ENCODE measurements around the gene CYFIP1.
A peak's percentile ranks its signal among the peaks of the same experiment; 100 is the strongest.
"Not testable (repeated sequence)": the region's sequence is repeated elsewhere in the genome, so short reads cannot be mapped to it uniquely, and the experiment has no call there.

The CYFIP1 gene
- total RNA-seq = 4.7 reads per million, percentile 18 among the genes with 10 or more reads in this experiment

DNA sequence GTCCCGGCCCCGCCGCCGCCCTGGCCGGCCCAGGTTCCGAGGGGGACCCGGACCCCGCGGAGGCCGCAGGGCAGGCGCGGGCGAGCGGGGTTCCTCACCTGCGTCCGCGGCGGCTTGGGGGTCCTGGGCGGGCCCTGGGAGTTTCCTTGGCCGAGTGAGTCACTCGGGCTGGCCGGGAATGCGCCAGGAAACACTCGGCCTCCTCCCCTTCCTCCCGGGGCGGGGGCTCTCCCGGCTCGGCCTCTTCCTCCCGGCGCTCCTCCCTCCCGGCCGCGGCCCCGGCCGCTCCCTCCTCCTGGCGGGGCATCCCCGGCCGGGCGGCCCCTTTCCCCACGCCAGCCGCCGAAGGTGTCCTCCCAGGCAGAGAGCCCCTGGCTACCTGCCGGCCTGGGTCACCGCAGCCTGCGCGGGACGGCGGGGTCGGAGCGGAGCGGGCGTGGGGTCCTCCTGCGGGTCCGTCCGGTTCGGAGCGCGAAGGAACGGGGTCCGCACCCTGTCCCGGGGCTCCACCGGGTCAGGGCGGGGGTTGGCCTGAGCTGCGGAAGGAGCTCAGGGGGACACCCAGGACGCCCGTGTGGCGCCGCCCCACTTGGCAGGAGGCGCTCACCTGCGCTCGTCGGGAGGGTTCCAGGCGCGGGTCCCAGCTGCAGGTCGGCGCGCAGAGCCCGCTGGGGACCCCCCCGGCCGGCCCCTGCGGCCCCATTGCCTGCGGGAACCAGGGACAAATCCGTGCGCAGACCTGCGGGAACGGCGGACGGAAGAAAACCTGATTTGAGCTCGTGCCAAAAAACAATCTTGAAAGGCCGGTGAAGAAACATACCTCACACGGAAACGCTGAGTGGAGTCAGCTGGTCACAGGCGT is at the start of gene CYFIP1:
TSS of gene CYFIP1 (minus strand) at position 180 of the 862 bp plus-strand sequence. CDS start 33,083 bp downstream, outside the sequence.
- no peak for DNase-seq

DNA sequence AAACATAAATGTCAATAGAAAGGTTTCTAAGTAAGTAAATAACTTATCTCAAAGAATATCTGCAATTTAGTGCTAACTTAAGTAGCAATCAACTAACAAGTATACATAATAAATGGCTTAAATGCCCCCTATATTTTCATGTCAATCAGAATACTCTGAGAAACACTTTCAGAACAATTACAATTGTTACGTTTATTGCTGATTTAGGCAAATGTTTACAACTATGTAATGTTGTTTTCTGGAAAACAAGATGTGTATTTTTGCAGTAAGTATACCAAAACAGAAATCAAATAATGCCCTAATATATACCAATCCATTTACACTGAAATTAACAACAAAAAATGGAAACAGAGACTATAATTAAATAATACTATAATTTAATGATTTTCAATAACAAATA is 46.0 kb upstream of the CYFIP1 start:
- no peak for DNase-seq

DNA sequence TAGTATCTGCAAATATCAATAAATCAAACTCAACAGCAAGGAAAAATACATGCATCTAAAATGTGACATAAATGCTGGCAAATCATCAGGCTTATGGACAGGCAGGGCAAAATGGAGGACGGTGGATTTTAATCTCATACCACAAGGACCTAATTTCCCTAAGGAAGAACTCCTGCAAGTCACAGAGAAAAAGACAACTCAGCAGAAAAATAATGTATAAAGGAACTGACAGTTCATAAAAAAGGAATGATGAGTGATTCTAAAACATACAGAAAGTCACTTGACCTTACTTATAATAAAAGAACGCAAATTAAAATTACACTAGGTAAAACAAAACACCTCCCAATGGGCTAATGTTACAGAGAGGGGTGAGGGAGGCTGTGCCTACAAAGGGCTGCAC is 42.0 kb upstream of the CYFIP1 start:
- no peak for DNase-seq

DNA sequence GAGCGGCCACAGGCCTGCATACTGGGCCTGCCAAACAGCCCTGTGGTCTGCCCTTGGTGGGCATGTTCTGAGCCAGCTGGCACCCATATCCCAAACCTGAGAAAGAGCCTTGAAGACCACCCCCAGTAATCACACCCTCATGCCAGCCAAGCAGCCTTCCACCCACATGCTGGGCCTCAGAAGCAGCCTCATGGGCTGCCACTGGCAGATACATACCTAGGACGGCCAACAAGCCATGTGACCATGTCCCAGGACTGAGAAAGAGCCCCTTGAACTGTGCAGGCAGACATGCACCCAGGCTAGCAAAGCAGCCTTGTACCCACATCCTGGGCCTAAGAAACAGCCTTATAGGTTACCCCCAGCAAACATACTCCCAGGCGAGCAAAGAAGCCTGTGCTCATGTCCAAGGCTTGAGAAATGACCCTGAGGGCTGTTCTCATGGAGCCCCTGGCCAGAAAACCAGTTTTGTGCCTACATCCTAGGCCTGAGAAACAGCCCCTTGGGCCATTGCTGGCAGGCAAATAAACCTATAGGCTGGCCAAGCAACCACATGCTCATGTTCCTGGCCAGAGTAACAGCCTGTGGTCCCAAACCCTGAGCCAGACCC is 34.3 kb upstream of the CYFIP1 start:
- DNase-seq = no peak

DNA sequence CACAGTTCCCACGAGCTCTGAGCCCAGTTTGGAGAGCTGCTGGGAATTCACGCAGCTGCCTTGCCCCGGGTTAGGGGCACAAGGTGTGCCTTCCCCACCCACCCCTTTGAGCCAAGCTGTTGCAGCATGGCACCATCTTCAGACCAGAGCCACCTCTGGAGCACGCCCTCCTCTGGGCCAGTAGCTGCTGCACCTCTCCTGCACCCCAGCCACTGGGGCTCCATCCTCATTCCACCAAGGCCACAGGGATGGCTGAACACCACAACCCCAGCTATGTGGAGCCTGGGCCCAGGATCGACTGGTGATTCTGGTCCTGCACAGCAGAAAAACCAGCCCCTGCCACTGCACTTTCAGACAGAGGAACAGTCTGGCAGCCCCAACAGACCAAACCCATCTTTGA is 33.5 kb upstream of the CYFIP1 start:
- DNase-seq = no peak

DNA sequence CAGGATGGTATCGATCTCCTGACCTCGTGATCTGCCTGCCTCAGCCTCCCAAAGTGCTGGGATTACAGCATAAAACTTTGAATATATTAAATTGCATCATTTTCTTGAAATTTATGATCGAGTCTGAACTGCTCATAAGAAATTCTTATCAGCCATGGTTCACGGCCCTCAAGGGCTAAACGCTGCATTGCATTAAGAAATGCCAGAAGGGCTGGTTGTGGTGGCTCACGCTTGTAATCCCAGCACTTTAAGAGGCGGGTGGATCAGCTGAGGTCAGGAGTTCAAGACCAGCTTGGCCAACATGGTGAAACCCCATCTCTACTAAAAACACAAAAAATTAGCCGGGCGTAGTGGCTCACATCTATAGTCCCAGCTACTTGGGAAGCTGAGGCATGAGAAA is 32.4 kb upstream of the CYFIP1 start:
- DNase-seq = not testable (repeated sequence)

DNA sequence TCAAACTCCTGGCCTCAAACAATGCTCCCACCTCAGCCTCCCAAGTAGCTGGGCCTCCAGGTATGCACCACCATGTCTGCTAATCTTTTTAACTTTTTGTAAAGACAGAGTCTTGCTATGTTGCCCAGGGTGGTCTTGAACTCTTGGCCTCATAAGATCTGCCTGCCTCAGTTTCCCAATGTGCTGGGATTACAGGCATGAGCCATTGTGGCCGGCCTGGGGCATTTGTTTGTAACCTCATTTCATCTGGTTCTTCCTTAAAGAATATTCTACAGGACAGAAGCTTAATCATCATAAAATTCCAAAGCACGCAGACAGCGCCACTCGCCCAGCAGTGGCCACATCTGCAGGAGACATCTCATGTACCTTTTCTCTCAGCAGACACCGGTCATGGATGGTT is 23.6 kb upstream of the CYFIP1 start:
- DNase-seq = no peak

DNA sequence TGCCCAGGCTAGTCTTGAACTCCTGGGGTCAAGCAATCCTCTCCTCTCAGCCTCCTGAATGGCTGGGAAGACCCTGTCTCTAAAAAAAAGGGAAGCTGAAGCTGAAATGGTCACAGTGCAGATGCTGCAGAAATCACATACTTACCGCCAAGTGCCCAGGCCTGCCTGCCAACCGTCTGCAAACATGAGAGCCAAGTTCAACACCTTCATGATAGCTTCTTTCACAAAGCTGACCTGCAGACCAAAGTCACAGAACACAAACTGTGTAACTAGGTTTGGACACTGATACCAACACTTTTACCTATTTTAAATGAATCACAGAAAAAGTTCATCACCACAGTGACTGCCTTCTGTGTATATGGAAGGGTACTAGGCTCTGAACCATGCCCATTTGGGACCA is 22.8 kb upstream of the CYFIP1 start:
- no peak for DNase-seq

DNA sequence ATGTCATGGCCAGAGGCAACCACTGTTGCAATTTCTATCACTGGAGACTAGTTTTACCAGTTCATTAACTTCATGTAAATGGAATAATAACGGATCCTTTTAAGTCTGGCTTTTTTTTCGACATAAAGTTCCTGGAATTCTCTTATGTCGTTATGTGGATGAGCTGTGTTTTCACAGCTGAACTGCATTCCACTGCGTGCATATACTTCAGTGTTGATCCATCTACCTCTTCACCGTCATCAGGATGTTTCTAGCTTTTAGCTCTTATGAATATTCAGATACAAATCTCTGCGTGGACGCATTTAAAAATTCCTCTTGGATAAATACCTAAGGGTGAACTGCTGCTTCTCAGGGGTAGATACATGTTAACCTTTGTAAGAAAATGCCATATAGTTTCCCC is 15.6 kb upstream of the CYFIP1 start:
- DNase-seq = no peak

DNA sequence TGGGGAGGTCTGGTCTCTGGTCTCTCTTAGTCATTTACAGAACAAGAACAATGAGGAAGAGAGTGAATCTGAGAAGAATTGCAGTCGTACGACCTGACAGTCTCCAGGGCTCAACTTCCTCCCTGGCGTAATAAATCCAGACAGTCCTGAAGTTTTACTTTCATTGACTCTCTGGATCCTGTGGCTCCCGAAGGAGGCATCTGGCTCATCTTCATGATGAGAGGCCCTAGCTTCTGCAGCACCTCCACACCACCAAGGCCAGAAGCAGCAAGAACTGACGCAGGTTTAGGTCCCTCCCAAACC is 11.8 kb upstream of the CYFIP1 start:
- DNase-seq = no peak

DNA sequence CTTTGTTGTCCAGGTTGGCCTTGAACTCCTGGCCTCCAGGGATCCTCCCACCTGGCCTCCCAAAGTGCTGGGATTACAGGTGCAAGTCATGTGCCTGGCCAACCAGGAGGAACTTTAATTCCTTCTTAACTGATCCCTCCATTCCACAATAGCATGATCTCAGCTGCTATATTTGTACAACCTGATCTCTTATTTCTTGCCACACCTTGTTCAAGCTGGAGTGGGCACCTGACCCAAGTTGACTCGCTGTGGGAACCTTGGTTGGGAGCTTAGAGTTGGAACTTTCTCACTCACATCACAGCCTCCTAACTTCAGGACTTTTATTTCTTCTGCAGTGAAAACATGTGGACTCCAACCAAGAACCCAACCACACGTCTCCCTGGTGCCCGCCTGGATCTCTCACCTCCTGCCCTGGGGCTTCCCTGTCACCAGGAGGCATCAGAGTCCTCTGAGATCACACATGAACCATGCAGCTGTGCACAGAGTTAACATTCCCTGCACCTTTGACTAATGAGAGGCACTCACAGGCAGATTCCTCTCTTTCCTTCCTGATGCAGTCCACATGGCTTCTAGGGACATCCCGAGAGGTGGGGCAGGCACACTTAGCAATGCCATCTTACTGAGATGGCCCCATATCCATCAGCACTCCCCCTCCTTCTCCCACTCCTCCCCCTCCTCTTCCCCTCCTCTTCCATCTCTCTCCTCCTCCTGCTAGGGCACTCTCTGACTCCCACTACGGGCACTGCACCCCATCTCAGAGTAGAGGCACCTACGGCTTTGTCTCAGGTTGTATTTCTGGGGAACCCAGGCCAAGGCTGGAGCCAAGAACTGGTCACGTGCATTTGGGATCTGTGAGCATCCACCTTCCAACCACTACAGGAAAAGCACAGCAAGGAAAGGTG is 9.7 kb upstream of the CYFIP1 start:
- DNase-seq = no peak

DNA sequence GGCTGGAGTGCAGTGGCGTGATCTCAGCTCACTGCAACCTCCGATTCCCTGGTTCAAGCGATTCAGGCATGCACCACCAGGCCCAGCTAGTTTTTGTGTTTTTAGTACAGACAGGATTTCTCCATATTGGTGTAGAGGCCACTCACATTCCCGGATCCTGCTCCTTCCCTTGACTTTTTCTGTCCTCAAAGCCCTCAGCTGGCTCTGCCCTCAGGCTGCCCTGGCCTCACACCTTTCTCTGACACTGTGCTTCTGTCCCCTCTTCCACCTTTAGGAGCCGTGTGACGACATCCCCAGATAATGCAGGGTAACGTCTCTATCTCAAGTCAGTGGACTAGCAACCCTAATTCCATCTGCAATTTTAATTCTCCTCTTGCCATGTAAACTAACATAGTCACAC is 8.6 kb upstream of the CYFIP1 start:
- no peak for DNase-seq

DNA sequence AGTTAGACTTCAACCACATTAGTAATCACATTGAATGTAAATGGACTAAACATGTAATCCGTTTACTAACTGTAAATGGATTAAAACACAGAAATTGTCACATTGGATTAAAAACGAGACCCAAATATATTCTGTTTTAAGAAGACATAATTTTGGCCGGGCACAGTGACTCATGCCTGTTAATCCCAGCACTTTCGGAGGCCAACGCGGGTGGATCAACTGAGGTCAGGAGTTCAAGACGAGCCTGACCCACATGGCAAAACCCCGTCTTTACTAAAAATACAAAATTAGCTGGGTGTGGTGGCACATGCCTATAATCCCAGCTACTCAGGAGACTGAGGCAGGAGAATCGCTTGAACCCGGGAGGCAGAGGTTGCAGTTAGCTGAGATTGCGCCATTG is 1.8 kb upstream of the CYFIP1 start:
- DNase-seq = not testable (repeated sequence)

DNA sequence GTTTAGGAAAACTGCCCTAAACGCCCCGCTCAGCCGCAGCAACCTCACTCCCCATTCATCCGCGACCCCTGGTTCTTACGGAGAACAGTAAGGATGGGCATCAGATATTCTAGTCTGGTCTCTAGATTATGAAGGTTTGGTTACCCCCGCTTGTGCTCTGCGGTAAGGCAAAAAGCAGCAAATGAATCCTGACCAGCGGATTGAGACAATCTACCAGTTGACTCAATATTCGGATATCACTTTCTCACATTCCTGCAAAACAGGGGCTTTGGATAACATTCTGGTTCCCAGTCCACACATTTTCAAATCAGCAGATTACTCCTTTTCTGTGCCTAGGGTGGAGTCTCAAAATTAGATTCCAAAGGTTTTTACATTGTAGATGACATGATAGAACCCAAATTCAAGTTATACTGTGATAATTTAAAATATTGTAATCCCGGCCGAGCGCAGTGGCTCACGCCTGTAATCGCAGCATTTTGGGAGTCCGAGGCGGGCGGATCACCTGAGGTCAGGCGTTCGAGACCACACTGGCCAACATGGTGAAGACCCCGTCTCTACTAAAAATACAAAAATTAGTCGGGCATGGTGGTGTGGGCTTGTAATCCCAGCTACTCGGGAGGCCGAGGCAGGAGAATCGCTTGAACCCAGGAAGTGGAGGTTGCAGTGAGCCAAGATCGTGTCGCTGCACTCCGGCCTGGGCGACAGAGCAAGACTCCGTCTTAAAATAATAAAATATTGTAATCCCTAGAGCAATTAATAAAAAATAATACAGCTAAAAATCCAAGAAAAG is 1.1 kb upstream of the CYFIP1 start:
- DNase-seq = no peak

DNA sequence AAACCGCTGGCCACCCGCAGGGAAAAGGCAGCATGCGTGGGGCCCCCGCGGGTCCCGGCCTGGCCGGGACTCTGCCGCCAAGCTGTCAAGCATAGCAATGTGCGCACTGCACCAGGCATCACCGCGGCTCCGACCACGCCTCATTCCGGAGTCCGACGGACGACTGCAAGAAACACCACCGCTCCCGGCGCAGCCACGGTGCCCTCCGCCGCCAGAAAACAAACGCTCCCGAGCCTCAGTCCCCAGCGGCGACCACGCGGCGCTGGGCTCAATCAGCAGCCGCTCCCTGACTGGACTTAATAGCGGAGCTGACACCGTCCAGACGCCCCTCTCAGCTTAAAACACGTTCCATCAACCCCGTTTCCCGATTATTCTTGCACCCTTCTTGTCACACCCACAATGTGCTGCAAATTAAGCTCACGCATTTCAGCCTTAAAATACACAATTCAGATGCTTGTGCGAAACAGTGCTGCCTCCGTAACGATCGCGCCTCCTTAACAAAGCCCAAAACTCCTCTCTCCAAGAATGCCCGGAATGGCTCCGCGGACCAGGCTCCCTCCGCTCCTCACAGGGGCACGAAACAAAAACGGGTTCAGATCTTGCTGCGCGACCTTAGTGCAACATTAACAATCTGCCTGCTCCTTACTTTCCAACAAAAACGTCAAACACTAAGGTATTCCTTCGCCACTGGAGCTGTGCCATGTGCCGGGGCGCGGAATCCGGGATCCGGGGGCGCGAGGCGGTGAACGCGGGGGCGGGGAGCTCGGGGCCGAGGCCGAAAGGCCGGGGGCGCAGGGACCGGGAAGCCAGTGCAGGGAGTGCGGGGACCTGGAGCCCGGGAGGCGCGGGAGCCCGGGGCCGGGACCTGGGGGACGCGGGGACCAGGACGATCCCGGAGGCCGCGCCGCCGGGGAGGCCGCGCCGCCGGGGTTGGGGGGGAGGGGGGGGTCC is 655 bp downstream of the CYFIP1 start:
- no peak for DNase-seq

DNA sequence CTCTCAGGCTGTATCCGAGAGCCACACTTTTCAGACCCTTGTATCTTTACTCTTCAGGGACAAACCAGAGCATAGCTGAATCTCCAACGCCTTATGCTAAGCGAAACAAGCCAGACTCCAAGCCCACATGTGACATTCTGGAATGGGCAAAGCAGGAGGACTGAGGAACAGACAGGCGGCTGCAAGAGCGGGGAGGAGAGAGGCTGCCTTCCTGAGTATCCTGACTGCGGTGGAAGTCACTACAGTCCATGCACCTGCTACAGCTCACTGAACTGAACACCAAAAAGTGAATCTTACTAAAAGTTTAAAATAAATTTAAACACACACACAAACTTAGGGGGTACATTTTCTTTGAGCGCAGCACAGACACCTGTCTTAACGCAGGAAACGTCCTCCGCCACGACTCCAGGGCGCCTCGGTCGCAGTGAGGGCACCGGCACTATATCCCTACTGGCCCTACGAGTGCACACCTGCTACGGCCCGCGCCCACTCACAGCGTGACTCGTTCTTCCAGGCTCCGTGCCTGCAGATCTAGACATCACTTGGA is 1.4 kb downstream of the CYFIP1 start:
- DNase-seq = no peak

DNA sequence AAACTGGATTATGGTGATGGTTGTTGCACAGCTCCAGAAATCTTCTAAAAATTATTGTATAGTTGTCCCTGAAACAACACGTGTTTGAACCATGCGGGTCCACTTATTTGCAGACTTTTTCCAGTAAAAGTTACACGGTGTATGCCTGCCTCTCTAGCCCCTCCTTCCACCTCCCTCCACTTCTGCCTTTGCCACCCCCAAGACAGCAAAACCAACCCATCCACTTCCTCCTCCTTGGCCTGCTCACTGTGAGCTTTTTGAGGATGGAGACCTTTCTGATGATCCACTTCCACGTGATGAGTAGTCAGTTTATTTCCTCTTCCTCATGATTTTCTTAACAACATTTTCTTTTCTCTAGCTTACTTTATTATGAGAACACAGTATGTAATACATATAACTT is 5.4 kb downstream of the CYFIP1 start:
- DNase-seq = no peak

DNA sequence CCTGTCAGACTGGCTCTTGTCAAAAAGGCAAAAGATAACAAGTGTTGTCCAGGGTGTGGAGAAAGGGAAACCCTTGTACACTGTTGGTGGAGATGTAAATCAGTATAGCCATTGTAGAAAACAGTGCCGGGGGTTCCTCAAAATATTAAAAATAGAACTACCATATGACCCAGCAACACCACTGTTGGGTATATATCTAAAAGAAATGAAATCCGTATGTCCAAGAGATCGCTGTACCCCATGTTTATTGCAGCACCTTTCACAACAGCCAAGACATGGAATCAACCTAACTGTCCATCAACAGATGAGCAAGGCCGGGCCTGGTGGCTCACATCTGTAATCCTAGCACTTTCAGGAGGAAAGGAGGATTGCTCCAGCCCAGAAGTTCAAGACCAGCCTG is 6.2 kb downstream of the CYFIP1 start:
- no peak for DNase-seq

DNA sequence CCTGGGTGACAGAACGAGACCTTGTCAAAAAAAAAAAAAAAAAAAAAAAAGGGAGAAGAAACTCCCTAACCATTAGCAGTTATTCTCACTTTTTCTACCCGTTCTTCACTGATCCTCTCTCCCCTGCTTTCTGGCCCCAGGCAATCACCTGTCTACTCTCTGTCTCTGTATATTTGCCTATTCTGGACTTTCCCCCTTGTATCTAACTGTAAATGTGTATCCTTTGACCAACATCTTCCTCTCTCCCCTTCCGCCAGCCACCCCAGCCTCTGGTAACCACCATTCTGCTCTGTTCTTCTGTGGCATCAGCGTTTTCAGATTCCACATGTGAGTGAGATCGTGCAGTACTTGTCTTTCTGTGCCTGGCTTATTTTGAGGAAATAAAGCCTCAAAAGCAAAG is 6.9 kb downstream of the CYFIP1 start:
- no peak for DNase-seq

DNA sequence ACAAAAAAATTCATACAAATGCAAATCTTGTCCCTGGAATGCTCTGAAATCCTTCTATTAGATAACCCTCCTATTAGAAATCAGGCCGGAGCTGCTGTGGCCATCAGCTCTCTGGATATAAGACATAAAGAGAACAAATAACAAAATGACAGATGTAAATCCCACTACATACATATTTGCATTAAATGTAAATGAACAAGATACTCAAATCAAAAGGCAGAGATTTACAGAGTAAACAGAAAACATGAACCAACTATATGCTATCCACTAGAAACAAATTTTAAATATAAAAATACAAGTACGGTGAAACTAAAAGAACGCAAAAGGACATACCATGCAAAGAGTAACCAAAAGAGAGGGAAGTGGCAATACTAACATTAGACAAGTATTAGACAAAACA is 10.7 kb downstream of the CYFIP1 start:
- DNase-seq = no peak

DNA sequence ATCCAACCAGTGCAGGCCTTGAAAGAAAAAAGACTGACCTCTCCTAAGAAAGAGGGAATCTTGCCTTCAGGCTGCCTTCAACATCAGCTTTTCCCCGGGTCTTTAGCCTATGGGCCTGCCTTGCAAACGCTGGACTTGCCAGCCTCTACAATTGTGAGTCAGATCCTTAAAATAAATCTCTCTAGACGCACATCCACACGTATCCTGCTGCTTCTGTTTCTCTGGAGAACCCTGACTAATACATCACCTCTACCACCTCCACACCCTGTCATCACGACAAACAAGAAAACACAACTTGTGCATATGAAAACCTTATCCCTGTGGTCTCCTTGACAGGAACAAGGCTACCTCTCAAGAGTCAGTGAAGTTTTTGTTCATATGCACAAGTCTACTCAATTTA is 11.8 kb downstream of the CYFIP1 start:
- DNase-seq = no peak

All from effector CD4-positive, alpha-beta T cell (primary cell).